ENCODE data around the gene DEPDC4. TPM values are rescaled to one million over a fixed set of nuclear protein-coding genes. Genes with fewer than 3 reads are reported as not detected.

Gene DEPDC4
- total and polyA plus RNA-seq, 2 experiments from 2014 or later = 2.2 to 9.4 TPM

GRCh38 chr12:100290016-100290415 is 23.1 kb upstream of the DEPDC4 start (continued):
- TF ChIP-seq, protein P1, sequence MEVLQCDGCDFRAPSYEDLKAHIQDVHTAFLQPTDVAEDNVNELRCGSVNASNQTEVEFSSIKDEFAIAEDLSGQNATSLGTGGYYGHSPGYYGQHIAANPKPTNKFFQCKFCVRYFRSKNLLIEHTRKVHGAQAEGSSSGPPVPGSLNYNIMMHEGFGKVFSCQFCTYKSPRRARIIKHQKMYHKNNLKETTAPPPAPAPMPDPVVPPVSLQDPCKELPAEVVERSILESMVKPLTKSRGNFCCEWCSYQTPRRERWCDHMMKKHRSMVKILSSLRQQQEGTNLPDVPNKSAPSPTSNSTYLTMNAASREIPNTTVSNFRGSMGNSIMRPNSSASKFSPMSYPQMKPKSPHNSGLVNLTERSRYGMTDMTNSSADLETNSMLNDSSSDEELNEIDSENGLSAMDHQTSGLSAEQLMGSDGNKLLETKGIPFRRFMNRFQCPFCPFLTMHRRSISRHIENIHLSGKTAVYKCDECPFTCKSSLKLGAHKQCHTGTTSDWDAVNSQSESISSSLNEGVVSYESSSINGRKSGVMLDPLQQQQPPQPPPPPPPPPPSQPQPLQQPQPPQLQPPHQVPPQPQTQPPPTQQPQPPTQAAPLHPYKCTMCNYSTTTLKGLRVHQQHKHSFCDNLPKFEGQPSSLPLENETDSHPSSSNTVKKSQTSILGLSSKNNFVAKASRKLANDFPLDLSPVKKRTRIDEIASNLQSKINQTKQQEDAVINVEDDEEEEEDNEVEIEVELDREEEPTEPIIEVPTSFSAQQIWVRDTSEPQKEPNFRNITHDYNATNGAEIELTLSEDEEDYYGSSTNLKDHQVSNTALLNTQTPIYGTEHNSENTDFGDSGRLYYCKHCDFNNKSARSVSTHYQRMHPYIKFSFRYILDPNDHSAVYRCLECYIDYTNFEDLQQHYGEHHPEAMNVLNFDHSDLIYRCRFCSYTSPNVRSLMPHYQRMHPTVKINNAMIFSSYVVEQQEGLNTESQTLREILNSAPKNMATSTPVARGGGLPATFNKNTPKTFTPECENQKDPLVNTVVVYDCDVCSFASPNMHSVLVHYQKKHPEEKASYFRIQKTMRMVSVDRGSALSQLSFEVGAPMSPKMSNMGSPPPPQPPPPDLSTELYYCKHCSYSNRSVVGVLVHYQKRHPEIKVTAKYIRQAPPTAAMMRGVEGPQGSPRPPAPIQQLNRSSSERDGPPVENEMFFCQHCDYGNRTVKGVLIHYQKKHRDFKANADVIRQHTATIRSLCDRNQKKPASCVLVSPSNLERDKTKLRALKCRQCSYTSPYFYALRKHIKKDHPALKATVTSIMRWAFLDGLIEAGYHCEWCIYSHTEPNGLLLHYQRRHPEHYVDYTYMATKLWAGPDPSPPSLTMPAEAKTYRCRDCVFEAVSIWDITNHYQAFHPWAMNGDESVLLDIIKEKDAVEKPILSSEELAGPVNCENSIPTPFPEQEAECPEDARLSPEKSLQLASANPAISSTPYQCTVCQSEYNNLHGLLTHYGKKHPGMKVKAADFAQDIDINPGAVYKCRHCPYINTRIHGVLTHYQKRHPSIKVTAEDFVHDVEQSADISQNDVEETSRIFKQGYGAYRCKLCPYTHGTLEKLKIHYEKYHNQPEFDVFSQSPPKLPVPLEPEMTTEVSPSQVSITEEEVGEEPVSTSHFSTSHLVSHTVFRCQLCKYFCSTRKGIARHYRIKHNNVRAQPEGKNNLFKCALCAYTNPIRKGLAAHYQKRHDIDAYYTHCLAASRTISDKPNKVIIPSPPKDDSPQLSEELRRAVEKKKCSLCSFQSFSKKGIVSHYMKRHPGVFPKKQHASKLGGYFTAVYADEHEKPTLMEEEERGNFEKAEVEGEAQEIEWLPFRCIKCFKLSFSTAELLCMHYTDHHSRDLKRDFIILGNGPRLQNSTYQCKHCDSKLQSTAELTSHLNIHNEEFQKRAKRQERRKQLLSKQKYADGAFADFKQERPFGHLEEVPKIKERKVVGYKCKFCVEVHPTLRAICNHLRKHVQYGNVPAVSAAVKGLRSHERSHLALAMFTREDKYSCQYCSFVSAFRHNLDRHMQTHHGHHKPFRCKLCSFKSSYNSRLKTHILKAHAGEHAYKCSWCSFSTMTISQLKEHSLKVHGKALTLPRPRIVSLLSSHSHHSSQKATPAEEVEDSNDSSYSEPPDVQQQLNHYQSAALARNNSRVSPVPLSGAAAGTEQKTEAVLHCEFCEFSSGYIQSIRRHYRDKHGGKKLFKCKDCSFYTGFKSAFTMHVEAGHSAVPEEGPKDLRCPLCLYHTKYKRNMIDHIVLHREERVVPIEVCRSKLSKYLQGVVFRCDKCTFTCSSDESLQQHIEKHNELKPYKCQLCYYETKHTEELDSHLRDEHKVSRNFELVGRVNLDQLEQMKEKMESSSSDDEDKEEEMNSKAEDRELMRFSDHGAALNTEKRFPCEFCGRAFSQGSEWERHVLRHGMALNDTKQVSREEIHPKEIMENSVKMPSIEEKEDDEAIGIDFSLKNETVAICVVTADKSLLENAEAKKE (CRISPR knock-in tag; IDR thresholded peaks at IDR 0.05) = no peak
- TF ChIP-seq POLR2AphosphoS5 (IDR thresholded peaks at IDR 0.05; ENCODE audit: low read depth) (no peak), NANOG (IDR thresholded peaks at IDR 0.05; ENCODE audit: borderline replicate concordance) (no peak)

GRCh38 chr12:100289038-100289437 is 22.2 kb upstream of the DEPDC4 start:
- peaks cover 7% of the 10 kb centered on the region; the same call in 1 of the 2 replicates for H3K36me3 ChIP-seq (ENCODE audit: insufficient read depth)
- no peak for TF ChIP-seq CREB1 (CRISPR knock-in tag; IDR thresholded peaks at IDR 0.05; ENCODE audit: low read depth)
- TF ChIP-seq, protein P2, sequence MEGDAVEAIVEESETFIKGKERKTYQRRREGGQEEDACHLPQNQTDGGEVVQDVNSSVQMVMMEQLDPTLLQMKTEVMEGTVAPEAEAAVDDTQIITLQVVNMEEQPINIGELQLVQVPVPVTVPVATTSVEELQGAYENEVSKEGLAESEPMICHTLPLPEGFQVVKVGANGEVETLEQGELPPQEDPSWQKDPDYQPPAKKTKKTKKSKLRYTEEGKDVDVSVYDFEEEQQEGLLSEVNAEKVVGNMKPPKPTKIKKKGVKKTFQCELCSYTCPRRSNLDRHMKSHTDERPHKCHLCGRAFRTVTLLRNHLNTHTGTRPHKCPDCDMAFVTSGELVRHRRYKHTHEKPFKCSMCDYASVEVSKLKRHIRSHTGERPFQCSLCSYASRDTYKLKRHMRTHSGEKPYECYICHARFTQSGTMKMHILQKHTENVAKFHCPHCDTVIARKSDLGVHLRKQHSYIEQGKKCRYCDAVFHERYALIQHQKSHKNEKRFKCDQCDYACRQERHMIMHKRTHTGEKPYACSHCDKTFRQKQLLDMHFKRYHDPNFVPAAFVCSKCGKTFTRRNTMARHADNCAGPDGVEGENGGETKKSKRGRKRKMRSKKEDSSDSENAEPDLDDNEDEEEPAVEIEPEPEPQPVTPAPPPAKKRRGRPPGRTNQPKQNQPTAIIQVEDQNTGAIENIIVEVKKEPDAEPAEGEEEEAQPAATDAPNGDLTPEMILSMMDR (conservative IDR thresholded peaks at IDR 0.05; ENCODE audit: low read depth in 2 of 2) = no peak
- no peak for TF ChIP-seq ETS1 (IDR thresholded peaks at IDR 0.05)
- TF ChIP-seq STAT1 (IDR thresholded peaks at IDR 0.05; ENCODE audit: unreplicated experiment) = no peak
- TF ChIP-seq EZH2phosphoT487 (IDR thresholded peaks at IDR 0.05; ENCODE audit: unreplicated experiment) = no peak
- TF ChIP-seq NANOG (IDR thresholded peaks at IDR 0.05; ENCODE audit: borderline replicate concordance) = no peak
- TF ChIP-seq EZH2 (IDR thresholded peaks at IDR 0.05; ENCODE audit: low read depth, unreplicated experiment) = no peak
- TF ChIP-seq ZNF114 (CRISPR knock-in tag; IDR thresholded peaks at IDR 0.05) = no peak
- no peak for TF ChIP-seq ZNF331 (CRISPR knock-in tag; IDR thresholded peaks at IDR 0.05; ENCODE audit: low read depth)

More at GRCh38 chr12:100289038-100289437, 22.2 kb upstream of the DEPDC4 start:
- Histone ChIP-seq H4K20me1 (replicated peaks; ENCODE audit: insufficient read depth) (0 out of 2 replicates have a peak, but pooled peaks cover 3% of the 10 kb centered on the region), H3K79me2 (replicated peaks; ENCODE audit: insufficient read depth) (peaks cover 3% of the 10 kb centered on the region; the same call in 1 of the 2 replicates), H3K9me2 (ENCODE audit: insufficient read depth) (no peaks in the 10 kb centered on the region), H3K4me1 (ENCODE audit: insufficient read depth) (no peaks in the 10 kb centered on the region), H3F3A (replicated peaks; ENCODE audit: low read depth) (no peaks in the 10 kb centered on the region), H3K27me3 (ENCODE audit: insufficient read depth) (no peaks in the 10 kb centered on the region), H3K4me3 (no peak overlapping the region), H3K4me2 (no peak overlapping the region), H3K27ac (ENCODE audit: low read depth) (no peak overlapping the region), H2AFZ (no peak overlapping the region)
- H3K27ac Mint-ChIP-seq = no peak overlapping the region
- H3K9me3 Mint-ChIP-seq = peaks cover 8% of the 10 kb centered on the region
- no peak for DNase-seq (ENCODE audit: low spot score)
- ATAC-seq = no peak
- no peaks in the 10 kb centered on the region for H3K4me1 Mint-ChIP-seq
- H3K36me3 Mint-ChIP-seq (ENCODE audit: low read depth) = peaks cover 21% of the 10 kb centered on the region
- no peaks in the 10 kb centered on the region for H3K27me3 Mint-ChIP-seq (ENCODE audit: insufficient read depth, low read depth, poor library complexity)
- H3K4me3 Mint-ChIP-seq = no peak overlapping the region
